Activated CD4-positive, CD25-positive, alpha-beta regulatory T cell treated with anti-CD3 and anti-CD28 coated beads, Interleukin-2, amount 50 U/mL, for 16 hours (primary cell): ENCODE measurements around the gene NACC1.

Experiments
- DNase-seq: peaks from one replicate; pipeline ENCODE4 v3.0.0-alpha.2; 2020; ENCODE audit warnings: low read depth, low spot score

Gene NACC1

DNA sequence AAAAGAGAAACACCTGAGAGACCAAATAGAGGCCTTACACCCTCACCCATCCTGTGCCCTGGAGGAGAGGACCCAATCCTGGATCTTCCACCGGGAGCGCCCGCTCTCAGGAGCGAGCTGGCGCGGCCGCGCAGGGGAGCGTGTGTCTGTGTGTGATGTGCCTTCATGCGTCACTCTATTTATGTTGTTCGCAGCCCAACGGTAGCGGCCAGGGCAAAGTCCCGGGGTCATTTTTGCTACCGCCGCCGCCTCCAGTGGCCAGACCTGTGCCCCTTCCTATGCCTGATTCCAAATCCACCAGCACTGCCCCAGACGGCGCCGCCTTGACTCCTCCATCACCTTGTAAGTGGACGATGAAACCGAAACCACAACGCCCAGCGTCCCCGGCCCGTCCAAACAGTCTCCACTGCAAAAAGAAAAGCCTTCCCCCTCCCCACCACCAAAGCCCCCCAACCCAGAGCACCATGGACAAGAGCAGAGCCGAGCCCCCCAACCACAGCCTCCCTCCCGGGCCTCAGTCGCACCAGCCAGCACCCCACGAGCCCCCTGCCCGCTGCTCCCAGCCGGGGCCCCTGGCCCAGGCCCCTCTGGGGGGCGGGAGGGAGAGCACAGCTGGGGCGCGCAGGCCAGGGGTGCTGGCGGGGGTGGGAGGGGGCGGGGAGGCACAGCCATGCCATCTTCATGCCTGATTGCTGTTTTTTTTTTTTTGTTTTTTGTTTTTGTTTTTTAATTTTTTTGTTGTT, 30.1 kb upstream of the NACC1 start:
- DNase-seq, result no peak

DNA sequence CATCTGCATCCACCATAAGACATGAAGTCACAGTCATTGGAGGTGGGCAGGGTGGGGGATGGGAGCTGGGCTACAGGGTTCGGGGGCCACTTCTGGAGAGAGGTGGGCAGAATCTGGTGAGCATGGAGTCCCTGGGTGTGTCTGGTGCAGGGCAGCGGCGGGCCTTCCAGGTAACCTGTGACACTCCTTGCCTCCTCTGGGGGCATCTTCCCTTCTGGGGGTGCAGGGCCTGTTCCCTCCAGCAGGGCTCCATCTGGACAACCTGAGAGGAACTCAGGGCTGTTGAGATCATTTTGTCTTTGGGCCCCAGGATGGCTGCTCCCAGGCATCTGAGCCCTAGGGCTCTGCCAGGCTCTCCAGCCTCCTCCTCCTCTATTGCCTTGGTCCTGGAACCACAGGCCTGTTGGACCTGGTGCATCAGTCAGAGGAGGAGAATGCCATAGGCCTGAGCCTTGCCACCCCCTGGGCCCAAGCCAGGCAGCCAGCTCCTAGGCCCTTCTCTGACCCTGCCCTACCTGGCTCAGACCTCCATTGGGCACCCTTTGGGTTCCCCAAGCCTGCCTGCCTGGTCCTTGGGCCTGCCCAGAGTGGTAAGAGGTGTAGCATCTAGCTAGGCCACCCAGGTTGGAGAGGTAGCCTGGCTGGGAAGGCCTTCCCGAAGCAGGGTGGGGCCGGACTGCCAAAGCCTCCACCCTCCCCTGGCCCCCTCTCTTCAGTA, 28.8 kb upstream of the NACC1 start:
- no peak for DNase-seq

DNA sequence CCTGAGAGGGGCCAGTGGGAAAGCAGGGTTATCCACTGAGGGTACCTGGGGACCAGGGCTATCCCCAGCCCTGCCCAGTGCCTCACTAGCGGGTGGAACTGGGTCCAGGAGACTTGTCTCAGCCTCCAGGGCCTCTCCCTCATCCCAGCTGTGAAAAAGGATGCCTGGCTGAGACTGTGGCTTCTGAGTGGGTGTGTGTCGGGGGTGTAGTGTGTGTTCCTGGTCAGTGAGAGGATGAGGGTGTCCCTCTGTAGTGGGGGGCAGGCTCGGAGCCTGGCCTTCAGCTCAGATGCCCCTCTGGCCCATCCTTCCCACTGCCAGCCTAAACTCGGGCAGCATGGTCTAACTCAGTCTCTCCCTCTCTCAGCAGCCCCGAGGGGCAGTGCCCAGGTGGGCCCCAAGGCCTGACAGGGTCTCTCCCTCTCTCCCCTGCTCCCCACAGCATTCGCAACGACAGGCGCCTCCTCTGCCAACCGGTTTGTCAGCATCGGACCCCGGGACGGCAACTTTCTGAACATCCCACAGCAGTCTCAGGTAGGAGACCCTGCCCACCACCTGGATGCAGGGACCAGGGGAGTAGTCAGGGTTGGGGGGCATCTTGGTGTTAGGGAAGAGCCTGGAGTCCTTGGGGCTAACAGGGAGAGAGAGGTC, 28.1 kb upstream of the NACC1 start:
- no peak for DNase-seq

DNA sequence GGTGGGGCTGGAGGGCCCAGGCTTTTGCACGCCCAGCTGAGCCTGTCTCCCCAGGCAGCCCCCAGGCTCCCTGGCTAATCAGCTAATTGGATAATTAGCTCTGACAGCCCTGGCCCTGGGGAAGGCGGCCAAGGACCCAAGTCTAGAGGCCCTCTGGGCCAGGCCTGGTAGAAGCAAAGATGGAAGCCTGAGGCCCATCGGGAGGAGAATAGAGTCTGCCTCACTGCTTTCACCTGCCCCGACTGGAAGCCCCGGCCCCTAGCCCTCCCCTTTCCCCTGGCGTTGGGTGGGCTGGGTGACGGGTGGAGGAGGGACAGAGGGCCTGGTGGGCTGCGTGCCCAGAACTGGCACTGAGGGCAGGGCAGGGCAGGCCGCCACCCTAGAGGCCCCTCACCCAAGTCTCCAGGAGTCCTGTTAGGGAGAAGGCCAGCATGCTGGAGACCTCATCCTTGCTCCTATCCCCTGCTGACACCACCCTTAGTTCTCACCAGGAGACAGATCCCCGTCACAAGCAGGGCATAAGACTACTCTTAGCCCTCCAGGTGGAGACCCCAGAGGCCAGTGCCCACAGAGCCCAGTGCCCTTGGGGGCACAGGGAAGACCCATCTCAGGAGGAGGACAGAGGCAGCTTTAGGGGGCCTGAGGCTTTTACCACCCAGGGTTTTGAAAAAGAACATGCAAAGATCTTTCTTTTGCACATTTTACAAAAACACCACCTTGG, 27.4 kb upstream of the NACC1 start:
- DNase-seq, result no peak

DNA sequence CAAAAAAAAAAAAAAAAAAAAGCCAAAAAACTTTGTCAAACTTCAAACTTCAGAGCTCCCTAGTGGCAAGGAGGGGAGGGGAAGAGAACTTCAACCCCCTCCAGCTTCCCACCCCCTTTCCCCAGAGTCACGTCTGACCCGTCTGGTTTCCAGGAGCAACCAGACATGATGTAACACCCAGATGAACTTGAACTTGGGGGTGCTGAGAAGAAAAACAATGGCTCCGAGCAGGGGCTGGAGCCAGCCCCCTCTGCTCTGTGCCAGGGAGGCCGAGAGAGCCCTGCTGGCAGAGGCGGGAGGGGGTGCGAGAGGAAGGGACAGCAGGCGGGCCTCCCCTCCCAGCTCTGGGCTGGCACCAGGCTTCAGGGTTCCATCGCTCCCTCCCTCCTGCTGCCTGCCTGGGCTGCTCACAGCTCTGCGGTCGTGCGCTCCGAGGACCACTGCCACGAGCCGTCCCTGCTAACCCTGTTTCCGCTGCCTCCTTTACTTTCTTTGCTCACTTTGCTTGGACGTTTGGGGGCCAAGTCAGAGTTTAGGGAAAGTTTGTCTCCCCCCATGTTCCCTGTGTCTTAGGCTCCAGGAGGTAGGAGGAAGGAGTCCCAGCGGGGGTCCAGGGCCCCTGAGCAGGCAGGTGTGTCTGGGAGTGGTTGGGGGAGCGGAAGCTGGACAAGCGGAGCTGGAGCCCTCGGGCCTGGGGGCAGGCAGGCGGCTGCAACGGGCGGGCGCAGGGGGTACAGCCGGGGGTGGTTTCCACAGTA, 26.5 kb upstream of the NACC1 start:
- DNase-seq, result no peak

DNA sequence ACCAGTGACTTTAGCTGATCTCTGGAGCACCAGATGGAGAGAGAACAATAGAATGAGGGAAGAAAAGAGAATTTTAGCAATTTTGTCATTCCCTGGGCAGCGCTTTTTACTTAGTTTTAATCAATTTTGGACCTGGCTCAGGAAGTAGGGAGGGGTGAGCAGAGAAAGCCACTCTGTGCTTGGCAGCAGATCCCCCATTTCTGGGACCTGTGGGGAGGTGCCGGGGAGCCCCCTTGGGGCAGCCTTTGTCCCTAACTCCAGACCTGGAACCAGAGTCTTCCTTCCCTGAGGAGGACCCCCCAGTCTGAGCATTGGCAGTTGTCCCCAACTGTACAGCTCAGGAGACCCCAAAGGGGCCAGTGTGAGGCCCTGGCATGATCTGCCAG, 25.9 kb upstream of the NACC1 start:
- DNase-seq, result no peak

DNA sequence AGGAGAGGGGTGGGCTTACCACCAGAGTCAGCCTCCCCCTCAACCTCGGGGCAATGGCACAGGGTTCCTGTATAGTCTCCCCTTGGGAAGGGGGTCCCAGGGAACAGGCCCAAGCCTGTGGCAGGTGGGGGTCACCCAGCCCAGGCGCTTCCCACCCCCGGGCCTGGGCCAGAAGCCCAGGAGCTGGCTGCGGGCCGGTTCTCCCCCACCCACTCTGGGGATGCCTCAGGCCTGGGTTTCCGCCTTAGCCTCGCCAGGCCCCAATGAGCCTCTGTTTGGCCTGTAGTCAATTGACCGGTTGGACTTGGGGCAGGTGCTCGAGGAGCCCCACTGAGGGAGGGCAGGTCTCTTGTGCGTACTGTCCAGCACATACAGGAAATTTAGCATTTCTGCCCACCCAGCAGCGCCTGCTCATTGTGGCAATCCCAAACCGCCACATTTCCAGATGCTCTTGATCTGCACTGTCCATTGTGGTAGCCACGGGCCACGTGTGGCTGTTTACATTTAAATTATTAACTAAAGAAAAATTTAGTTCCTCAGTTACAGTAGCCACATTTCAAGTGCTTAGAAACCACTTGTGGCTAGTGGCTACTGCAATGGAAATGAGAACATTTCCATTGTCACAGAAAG, 25.3 kb upstream of the NACC1 start:
- DNase-seq, result no peak

DNA sequence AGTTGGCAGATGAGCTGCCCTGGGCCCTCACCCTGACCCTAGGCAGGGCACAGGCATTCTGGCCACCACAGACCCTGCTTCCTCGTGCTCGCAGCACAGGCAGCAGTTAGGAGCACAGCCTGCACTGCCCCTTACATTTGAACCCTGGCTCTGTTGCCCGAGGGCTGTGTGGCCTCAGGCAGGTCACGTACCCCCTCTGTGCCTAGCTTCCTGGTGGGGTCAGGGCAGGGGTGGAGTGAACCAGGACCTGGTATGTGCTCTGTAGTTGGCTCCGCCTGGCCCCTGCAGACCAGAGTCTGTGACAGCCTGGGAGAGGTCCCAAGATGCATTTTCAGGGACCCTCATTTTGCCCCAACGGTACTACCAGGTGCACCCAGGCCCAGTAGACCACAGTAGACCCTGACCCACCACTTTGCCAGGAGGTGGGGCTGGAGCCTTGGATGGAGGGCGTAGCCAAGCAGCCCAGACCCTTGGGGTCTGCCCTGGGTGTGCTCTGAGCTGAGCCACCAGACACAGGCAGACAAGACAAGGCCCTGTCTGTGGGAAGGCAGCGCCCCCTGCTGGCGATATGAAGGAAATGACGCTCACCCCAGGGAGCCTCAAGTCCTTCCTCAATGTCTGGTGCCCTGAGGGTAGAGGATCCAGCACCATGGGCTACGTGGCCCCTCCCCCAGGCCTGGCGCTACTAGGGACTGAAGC, 24.5 kb upstream of the NACC1 start:
- peak; percentile 72 for DNase-seq

DNA sequence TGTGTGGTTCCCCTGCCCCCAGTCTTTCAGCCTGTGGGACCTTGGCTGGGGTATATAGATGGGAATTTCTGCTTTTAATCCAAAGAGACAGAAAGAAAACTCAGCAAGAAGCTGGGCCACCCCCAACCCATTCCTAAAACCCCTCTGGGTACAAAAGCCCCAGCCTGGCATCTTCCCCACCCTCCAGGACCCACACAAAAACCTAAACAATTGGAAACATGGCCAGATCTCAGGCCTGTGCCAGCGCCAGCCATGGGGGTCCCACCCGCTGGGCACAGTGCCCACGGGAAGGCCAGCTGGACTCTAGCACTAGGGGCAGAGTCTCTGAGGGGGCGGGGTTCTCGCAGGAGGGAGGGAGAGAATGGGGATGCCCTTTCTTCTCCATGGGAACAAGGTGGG, 24.0 kb upstream of the NACC1 start:
- no peak for DNase-seq

DNA sequence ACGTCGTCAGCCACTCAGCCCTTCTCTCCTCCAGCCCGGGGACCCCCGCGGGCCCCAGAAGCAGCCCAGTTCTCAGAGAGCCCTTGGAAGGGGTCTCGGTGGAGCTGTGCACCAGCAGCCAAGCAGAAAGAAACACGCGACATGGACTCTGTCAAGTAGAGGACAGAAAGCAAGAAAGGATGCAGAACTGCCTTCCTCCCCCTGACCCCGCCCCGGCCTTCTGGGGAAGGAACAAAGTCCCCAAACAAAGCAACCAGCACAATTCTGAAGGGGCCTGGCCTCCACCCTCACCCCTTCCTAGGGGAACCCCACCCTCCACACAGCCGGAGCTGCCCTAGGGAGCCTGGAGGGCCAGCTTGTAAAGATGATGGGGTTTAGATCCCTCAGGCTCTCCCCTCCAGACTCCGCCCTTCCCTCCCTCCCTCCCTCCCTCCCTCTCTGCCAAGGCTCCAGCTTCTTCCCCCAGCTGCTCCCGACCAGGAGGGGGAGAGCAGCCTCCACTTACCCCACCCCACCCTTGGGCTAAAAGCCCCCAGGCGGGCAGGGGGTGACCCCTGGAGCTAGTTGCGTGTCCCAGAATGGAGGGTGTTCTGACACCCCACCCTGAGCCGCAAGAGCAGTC, 23.2 kb upstream of the NACC1 start:
- no peak for DNase-seq

DNA sequence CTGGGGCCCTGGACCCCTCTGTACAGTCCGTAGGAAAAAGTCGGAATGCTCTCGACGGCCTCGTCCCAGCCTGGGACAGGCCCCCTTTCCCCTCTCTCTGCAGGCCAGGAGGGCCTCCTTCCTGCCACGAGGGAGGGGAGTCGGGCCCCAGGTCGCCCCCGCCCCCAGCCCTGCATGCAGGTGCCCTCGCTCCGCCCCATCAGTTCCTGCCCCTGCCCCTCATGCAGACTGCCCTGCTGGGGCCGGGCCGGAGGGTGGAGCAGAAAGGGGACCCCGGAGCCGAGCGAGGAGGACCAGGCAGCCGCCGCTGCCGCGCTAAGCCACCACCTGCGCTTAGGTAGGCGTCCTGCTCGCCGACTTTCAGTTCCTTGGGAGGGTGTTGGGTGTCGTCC, 22.7 kb upstream of the NACC1 start:
- DNase-seq, result no peak

DNA sequence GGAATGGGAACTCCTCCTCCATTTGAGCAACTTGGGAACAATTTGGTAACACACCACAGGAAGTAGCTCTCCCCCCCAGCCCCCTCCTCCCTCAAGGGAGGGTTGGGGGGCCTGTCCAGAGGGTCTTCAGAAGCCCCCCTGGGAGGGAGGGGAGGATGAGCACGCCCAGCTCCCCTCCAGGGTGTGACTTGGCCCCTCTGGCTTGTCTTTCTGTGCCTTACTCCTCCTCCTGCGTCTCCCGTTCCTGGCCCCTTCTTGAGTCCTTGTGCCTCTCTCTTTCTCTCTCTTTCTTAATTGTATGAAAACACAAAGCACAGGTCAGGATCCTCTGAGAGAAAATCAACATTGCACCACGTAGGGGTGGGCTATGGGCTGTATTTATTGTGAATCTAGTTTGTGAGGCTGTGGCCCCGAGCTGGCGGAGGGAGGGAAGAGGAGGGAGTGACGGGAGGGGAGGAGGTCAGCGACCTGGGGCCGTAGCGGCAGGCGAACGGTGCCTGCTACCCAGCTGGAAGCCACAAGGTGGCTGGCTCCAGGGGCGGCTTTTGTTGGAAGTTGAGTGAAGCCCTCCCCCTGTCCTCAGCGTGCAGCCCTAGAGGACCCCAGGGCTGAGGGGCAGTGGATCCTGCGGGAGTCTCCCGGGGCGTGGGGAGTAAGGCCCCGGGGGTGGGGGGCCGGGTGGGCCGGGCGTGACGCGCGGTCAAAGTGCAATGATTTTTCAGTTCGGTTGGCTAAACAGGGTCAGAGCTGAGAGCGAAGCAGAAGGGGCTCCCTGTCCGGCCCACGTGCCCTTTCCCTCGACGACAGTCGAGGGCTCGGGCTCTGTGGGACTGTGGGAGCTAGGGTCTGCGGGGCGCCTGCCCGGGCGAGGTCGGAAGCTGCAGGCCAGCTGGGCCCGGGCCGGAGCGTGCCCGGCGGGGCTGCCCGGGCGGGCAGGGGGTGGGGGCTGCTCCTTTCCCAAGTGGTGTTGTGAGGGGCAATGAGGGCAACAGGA, 21.8 kb upstream of the NACC1 start:
- no peak for DNase-seq

DNA sequence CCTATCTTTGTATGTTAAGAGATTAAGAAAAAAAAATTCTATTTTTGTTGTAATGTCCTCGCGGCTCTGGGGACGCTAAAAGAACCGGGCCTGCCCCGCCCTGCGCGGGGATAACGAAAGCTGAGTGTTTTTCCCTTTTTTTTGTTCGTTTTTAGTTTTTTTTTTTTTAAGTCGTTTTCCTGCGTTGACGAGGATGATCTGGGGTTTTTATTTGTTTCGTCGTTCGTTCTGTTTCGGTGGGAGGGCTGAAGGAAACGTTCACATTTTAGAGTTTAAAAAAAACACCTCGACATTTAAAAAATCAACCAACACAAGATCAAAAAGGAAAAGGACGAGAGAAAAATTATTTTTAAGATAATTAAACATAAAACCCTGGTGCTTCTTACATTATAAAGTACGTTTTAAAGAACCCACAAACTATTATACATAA, 21.0 kb upstream of the NACC1 start:
- no peak for DNase-seq

DNA sequence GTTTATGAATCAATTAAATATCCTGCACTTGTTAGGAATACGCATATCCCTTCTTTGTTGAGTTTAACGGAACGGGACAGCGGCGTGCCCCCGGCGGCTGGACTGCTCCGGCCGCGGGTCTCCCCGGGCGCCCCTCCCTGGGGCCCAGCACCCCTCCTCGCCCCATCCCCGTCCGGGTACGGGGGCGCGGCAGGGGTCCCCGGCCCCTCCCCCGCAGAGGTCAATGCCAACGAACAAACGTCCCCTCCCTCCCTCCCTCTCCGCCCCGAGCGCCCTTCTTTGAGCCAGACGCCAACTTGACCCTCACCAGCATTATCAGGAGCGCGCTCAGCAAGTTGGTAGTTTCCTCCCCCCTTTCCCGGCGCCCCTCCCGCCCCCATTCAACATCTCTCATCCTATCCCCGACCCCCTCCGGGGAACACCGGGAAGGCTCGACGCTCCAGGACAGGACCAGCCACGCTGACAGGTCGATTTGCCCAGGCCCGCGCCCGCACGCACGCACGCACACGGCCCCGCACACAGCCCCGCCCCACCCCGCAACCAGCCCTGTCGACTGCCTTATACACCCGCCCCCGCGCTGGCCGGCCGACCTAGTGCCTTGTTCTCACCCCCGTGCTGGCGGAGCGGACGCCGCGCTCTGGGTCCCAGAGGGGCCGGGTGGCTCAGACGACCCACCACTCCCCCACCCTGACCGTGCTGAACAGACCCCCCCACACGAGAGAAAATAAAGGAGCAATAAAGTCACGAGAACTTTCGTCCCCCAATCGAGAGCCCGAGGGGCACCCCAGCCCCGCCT, 20.4 kb upstream of the NACC1 start:
- no peak for DNase-seq

DNA sequence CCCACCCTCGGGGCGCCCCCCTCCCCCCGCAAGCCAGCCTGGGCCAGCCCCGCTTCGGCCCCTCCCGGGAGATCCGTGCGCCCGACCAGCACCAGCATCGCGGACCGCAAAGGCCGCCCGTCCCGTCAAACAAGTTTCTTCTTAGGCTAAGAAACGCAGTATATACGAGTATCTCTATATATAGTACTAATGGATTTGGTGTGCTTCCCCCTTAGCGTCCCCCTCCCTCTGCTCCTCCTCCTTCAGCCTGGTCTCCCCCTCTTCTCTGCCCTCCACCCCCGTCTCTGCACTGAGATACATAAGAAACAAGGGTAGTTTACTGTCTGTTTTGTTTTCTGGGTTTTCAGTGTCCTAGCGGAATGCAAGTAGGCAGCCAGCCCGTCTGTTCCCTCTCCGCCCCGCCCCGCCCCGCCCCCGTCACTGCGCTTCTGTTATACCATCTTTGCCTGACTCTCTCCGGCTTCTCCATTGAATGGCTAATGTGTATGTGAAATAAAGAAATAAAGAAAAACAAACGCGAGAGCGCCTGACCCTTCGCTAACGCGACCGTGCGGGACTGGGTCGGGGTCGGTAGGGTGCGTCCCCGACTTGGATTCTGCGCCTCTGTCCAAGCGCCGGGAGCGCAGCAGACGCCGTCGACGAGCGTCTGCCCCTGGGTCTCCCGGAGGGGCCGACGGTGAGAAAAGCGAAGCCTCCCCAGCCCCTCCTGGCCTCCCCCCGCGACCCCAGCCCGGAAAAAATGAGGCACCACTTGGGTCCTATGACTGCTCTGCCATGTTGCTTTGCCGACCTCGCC, 19.6 kb upstream of the NACC1 start:
- no peak for DNase-seq

DNA sequence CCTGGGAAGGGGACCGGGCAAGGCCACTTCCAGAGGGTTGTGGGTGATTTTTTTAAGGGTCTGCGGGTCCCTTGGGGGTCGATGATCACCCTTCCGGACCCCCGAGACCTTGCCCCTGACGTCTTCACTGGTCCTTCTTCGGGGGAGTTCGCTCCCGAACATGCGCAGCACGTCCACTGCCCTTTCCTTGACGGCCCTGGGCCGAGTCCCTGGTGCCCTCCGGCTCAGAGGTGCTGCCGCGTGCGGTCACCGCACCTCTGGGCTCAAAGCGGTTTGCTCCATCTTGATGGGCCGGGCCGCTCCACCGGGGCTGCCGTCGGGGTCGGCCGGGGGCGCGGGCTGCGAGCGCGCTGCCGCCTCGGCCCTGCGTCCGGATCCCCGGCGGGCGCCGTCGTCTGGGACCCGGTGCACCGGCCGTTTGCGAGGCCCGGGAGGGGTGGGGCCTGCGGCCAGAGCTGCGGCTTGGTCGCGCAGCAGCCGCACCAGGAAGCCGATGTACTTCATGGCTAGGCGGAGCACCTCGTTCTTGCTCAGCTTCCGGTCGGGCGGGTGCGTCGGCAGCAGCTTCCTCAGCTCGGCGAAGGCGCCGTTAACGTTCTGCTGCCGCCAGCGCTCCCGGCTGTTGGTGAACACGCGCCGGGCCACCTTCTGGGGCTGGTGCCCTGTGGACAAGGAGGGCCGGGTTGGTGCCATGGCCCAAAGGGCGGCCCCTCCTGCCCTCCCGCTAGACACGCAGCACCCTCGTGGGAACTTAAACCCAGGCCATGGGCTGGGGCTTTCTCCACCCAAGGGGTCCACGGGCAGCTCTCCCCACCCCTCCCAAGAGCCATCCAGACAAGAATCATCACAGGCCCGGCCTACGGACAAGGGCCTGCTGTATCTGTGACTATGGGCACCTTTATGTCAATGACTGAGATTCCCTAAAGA, 18.7 kb upstream of the NACC1 start:
- DNase-seq, result peak; percentile 55
